SU-DHL-6 (cell line): Measurements from ENCODE around the gene FAM162A.

ENCODE experiments used
- H2AFZ ChIP-seq: fragments of 200-600 bp; sonication (generic); 2 replicates; pipeline ENCODE4 v1.6.1; 2014; ENCODE audit warnings: low read depth, mild to moderate bottlenecking, moderate library complexity, mixed read lengths, antibody characterized with exemption, low read length; ENCODE audit not compliant: severe bottlenecking
- H3F3A ChIP-seq: fragments of 200-600 bp; shearing (Covaris generic); 2 replicates; pipeline ENCODE4 v1.6.0; 2016; ENCODE audit warnings: antibody characterized with exemption, mild to moderate bottlenecking; ENCODE audit not compliant: insufficient read depth
- H3K27ac ChIP-seq: fragments of 200-600 bp; sonication (generic); 2 replicates; pipeline ENCODE4 v1.5.1; 2016; ENCODE audit warnings: low read depth, mild to moderate bottlenecking, low read length, moderate library complexity, mixed read lengths
- H3K27me3 ChIP-seq: fragments of 200-600 bp; sonication (generic), shearing (Covaris generic); 2 replicates; pipeline ENCODE4 v1.6.0; 2014; ENCODE audit warnings: mild to moderate bottlenecking, low read length
- H3K36me3 ChIP-seq: fragments of 200-600 bp; sonication (generic); 2 replicates; pipeline ENCODE4 v1.6.1; 2014; ENCODE audit warnings: mild to moderate bottlenecking, low read length, mixed read lengths
- H3K4me2 ChIP-seq: fragments of 300-600, 200-600 bp; shearing (Covaris generic), sonication (generic); 2 replicates; pipeline ENCODE4 v1.6.0; 2014; ENCODE audit warnings: low read length, low read depth, mild to moderate bottlenecking; ENCODE audit not compliant: poor library complexity, severe bottlenecking
- H3K4me3 ChIP-seq: fragments of 200-600 bp; sonication (generic); 2 replicates; pipeline ENCODE4 v1.5.1; 2014; ENCODE audit warnings: antibody characterized with exemption, low read length, mild to moderate bottlenecking, mixed read lengths; ENCODE audit not compliant: insufficient read depth, poor library complexity, severe bottlenecking
- H3K79me2 ChIP-seq: fragments of 200-600 bp; sonication (generic); 2 replicates; pipeline ENCODE4 v1.6.1; 2014; ENCODE audit warnings: mild to moderate bottlenecking, low read length, moderate library complexity; ENCODE audit not compliant: insufficient read depth
- H3K9ac ChIP-seq: fragments of 200-600 bp; sonication (generic); 2 replicates; pipeline ENCODE4 v1.7.0; 2014; ENCODE audit warnings: mild to moderate bottlenecking, low read length
- H3K9me2 ChIP-seq: fragments of 200-600 bp; sonication (generic); replicated peaks from 2 replicates; pipeline ENCODE4 v1.6.1; 2014; ENCODE audit warnings: low read length; ENCODE audit not compliant: insufficient read depth
- H3K9me3 ChIP-seq: fragments of 200-600 bp; sonication (generic); 2 replicates; pipeline ENCODE4 v1.6.1; 2014; ENCODE audit warnings: low read length, mixed read lengths; ENCODE audit not compliant: insufficient read depth
- H4K20me1 ChIP-seq: fragments of 200-600 bp; sonication (generic); 2 replicates; pipeline ENCODE4 v1.6.1; 2014; ENCODE audit warnings: low read depth, mild to moderate bottlenecking, antibody characterized with exemption, low read length, moderate library complexity, mixed read lengths
- EZH2phosphoT487 ChIP-seq: fragments of 200-600 bp; sonication (generic), shearing (Covaris generic); conservative IDR thresholded peaks from 2 replicates; pipeline ENCODE4 v1.6.1; 2018; ENCODE audit warnings: mild to moderate bottlenecking, antibody characterized with exemption, low read length, moderate library complexity, mixed read lengths
- TF ChIP-seq, protein P1 (sequence below): fragments of 200-600 bp; sonication (generic); IDR thresholded peaks from one replicate; pipeline ENCODE4 v1.5.1; 2017; ENCODE audit warnings: antibody characterized with exemption, mild to moderate bottlenecking, low read length, moderate library complexity; ENCODE audit not compliant: insufficient read depth, poor library complexity, severe bottlenecking

Gene FAM162A

DNA sequence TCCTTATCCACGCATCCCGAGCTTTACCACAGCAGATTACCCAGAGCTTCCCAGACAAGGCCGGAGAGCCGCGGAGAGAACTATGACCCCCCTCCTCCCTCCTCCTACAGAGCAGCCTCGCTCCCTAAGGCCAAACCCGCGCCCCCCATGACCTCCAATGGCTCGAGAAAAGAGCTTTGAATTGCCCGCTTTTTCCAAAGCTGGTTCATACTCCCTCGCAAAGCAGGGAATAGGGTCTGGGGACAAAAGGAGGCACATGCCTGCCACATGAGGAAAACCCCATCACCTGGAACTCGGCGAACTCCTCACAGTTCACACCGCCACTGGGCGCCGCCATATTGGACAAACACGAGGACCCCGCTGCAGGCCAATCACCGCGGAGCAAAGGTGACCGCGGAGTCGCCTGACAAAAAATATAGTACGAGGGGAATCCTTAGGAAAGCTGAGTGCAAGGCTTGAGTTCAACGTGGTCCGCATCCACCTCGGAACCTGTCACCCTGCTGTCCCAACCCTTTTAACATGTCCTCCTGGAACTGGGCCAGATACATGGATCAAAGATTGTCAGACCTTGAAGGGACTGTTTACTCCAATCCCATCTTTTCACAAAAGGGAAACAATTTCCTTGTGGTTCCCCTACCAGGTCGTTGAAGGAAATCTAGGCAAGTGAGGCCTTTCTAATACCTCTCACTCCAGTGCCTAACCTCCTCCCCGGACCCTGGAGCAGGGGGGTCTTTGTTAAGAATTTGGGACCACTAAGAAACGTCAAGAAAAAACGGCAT, 905 bp upstream of the FAM162A start, which contains the start of gene MIX23:
Gene MIX23, minus strand, starts transcription at position 344 of the 779 bp plus-strand sequence. Its CDS starts 7 bp downstream, at position 337.
- Histone ChIP-seq H3K9me2 (no peaks in the 10 kb centered on the region), H3F3A (no peaks in the 10 kb centered on the region; the same call in 1 of the 2 replicates), H3K4me3 (peak within 1 kb of the TSS; percentile 86), H3K4me2 (peak within 1 kb of the TSS; percentile 96), H2AFZ (peak within 1 kb of the TSS; percentile 78), H3K9ac (peak within 1 kb of the TSS; percentile 76), H3K79me2 (peaks cover 89% of the 10 kb centered on the region), H4K20me1 (no peaks in the 10 kb centered on the region), H3K27me3 (no peaks in the 10 kb centered on the region), H3K27ac (peak within 1 kb of the TSS; percentile 63), H3K9me3 (no peaks in the 10 kb centered on the region), H3K36me3 (peaks cover 9% of the 10 kb centered on the region)
- TF ChIP-seq, protein P1, sequence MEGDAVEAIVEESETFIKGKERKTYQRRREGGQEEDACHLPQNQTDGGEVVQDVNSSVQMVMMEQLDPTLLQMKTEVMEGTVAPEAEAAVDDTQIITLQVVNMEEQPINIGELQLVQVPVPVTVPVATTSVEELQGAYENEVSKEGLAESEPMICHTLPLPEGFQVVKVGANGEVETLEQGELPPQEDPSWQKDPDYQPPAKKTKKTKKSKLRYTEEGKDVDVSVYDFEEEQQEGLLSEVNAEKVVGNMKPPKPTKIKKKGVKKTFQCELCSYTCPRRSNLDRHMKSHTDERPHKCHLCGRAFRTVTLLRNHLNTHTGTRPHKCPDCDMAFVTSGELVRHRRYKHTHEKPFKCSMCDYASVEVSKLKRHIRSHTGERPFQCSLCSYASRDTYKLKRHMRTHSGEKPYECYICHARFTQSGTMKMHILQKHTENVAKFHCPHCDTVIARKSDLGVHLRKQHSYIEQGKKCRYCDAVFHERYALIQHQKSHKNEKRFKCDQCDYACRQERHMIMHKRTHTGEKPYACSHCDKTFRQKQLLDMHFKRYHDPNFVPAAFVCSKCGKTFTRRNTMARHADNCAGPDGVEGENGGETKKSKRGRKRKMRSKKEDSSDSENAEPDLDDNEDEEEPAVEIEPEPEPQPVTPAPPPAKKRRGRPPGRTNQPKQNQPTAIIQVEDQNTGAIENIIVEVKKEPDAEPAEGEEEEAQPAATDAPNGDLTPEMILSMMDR, result no peak
- no peak for TF ChIP-seq EZH2phosphoT487

- no peaks in the 10 kb centered on the region for H3K9me3 ChIP-seq
- no peaks in the 10 kb centered on the region for H3K27me3 ChIP-seq
- H3K79me2 ChIP-seq, result peaks cover 57% of the 10 kb centered on the region
- H3K4me3 ChIP-seq, result no peak overlapping the region
- no peak overlapping the region for H3K9ac ChIP-seq
- H3F3A ChIP-seq, result peaks cover 11% of the 10 kb centered on the region
- H2AFZ ChIP-seq, result no peak overlapping the region
- no peaks in the 10 kb centered on the region for H3K9me2 ChIP-seq
- TF ChIP-seq EZH2phosphoT487, result no peak
- TF ChIP-seq, protein P1, result no peak
- H3K4me2 ChIP-seq, result no peak overlapping the region
- H3K36me3 ChIP-seq, result peaks cover 9% of the 10 kb centered on the region
- H4K20me1 ChIP-seq, result no peaks in the 10 kb centered on the region
- no peak overlapping the region for H3K27ac ChIP-seq
These were observed 3.7 kb downstream of the FAM162A start for GRCh38 chr3:122387709-122388108.

GRCh38 chr3:122389197-122389596, 5.2 kb downstream of the FAM162A start:
- Histone ChIP-seq H3K27me3 (no peaks in the 10 kb centered on the region), H3K9ac (no peak overlapping the region), H2AFZ (no peak overlapping the region), H3F3A (peaks cover 11% of the 10 kb centered on the region), H4K20me1 (0 out of 2 replicates have a peak, but pooled peaks cover 4% of the 10 kb centered on the region), H3K9me2 (no peaks in the 10 kb centered on the region), H3K36me3 (peaks cover 9% of the 10 kb centered on the region), H3K79me2 (peaks cover 49% of the 10 kb centered on the region), H3K9me3 (no peaks in the 10 kb centered on the region), H3K4me2 (no peak overlapping the region), H3K27ac (no peak overlapping the region), H3K4me3 (no peak overlapping the region)
- TF ChIP-seq EZH2phosphoT487, result no peak

DNA sequence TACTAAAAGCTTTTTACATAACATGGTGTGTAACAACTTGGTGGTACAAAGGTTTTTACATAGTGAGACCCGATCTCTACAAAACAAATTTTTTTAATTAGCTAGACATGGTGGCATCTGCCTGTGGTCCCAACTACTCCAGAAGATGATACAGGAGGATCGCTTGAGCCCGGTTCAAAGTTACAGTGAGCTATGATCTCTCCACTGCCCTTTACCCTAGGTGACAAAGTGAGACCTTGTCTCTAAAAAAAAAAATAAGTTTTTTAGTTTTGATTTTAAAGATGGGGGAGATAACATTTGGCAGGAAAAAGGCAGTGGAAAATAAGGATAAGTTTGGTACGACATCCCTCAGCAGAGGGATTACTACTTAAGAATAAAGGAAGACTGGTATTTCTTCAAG, 5.9 kb downstream of the FAM162A start:
- no peak for TF ChIP-seq EZH2phosphoT487
- TF ChIP-seq, protein P1, result no peak
- Histone ChIP-seq H3K9me3 (no peaks in the 10 kb centered on the region), H3K9me2 (no peaks in the 10 kb centered on the region), H4K20me1 (0 out of 2 replicates have a peak, but pooled peaks cover 4% of the 10 kb centered on the region), H3K27ac (no peak overlapping the region), H3K4me2 (no peak overlapping the region), H2AFZ (no peak overlapping the region), H3K27me3 (no peaks in the 10 kb centered on the region), H3K4me3 (no peak overlapping the region), H3K79me2 (peaks cover 42% of the 10 kb centered on the region; the same call in 1 of the 2 replicates), H3F3A (peaks cover 11% of the 10 kb centered on the region), H3K9ac (no peak overlapping the region), H3K36me3 (peaks cover 9% of the 10 kb centered on the region)
